Activated T-helper 2 cell treated with anti-CD3 and anti-CD28 coated beads, Interferon-gamma antibody, Interleukin-2, Interleukin-4, amounts not matched to agents 10 μg/mL and 5 μg/mL and 100 μg/mL, durations not matched to agents 14 hours and 24 hours and 36 hours (primary cell): ENCODE data around the gene RNPEPL1. TPM values are rescaled to one million over a fixed set of nuclear protein-coding genes. Genes with fewer than 3 reads are reported as not detected.
A peak's percentile ranks its signal among the peaks of the same experiment; 100 is the strongest.

Experiments
- DNase-seq: peaks from one replicate; pipeline ENCODE4 v3.0.0; 2021; ENCODE audit warnings: low spot score
- H3K27ac Mint-ChIP-seq: one replicate; pipeline ENCODE4 v1.8.0; 2021; ENCODE audit warnings: mixed read lengths
- H3K27me3 Mint-ChIP-seq: one replicate; pipeline ENCODE4 v1.8.0; 2021; ENCODE audit warnings: low read depth, mixed read lengths
- H3K36me3 Mint-ChIP-seq: one replicate; pipeline ENCODE4 v1.8.0; 2021; ENCODE audit warnings: low read depth, mixed read lengths
- H3K4me1 Mint-ChIP-seq: one replicate; pipeline ENCODE4 v1.8.0; 2021; ENCODE audit warnings: low read depth, mixed read lengths
- H3K4me3 Mint-ChIP-seq: one replicate; pipeline ENCODE4 v1.8.0; 2021; ENCODE audit warnings: low read depth, mild to moderate bottlenecking, moderate library complexity, mixed read lengths
- H3K9me3 Mint-ChIP-seq: one replicate; pipeline ENCODE4 v1.8.0; 2021; ENCODE audit warnings: mixed read lengths
- intact Hi-C: fragments of 100-400 bp; cut with micrococcal nuclease; formaldehyde crosslinking; loops from one replicate; pipeline ENCODE4 v1.15.1; 2023
- total RNA-seq: library from RNA; stranded (reverse); gene quantifications from 2 replicates; pipeline ENCODE4 v1.2.3, GENCODE V29; 2022

Gene RNPEPL1
- total RNA-seq, 1 donor from 2014 or later = 71.3 TPM

GRCh38 chr2:240586919-240587800 is 18.9 kb downstream of the RNPEPL1 start:
- intact Hi-C loops = loop anchor here (1.0 to 2.0 kb wide), 4 partner anchors 22 to 562 kb away; partner anchors contain the start of gene PASK
- Mint-ChIP-seq H3K27me3 (no peaks in the 10 kb centered on the region), H3K27ac (peak overlapping the region; percentile 34), H3K36me3 (peaks cover 21% of the 10 kb centered on the region), H3K9me3 (no peaks in the 10 kb centered on the region), H3K4me3 (peak overlapping the region; percentile 92), H3K4me1 (peaks cover 27% of the 10 kb centered on the region)
- DNase-seq = peak; percentile 58

DNA sequence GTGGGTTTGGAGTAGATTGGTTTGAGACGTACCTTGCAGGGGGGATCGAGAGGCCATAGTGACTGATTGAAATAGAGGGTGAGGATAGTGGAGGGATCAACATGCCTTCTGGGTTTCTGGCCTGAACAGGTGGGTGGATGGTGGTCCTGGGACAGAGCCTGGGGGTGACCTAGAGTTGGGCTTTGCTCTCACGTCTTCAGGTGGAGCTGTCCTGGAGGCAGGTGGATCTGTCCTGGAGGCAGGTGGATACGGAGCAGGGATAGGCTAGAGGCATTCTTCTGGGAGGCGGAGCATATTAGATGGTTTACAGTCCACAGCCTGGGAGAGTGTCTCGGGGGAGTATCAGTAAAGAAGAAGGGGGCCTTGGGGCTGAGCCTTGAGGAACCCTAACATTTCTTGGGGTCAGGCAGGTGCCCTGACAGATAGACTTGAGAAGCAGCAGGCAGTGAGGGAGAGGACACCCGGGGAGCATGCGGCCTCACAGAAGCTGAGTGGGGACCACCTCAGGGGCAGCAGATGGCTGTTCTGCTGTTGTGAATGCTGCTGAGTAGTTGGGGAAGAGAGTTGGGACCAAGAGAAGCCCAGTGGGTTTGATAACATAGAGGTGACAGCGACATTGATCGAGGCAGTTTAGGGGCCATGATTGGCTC is 19.8 kb downstream of the RNPEPL1 start:
- H3K9me3 Mint-ChIP-seq = no peaks in the 10 kb centered on the region
- intact Hi-C loops = no loop called here
- no peak for DNase-seq
- peaks cover 26% of the 10 kb centered on the region for H3K36me3 Mint-ChIP-seq
- H3K27me3 Mint-ChIP-seq = no peaks in the 10 kb centered on the region
- peak overlapping the region; percentile 34 for H3K27ac Mint-ChIP-seq
- peaks cover 27% of the 10 kb centered on the region for H3K4me1 Mint-ChIP-seq
- peak overlapping the region; percentile 92 for H3K4me3 Mint-ChIP-seq

GRCh38 chr2:240588669-240589068 is 20.4 kb downstream of the RNPEPL1 start:
- Mint-ChIP-seq H3K4me3 (peak overlapping the region; percentile 92), H3K36me3 (peaks cover 26% of the 10 kb centered on the region), H3K27ac (no peak overlapping the region), H3K4me1 (peaks cover 27% of the 10 kb centered on the region), H3K9me3 (no peaks in the 10 kb centered on the region), H3K27me3 (no peaks in the 10 kb centered on the region)
- DNase-seq = no peak
- intact Hi-C loops = no loop called here

DNA sequence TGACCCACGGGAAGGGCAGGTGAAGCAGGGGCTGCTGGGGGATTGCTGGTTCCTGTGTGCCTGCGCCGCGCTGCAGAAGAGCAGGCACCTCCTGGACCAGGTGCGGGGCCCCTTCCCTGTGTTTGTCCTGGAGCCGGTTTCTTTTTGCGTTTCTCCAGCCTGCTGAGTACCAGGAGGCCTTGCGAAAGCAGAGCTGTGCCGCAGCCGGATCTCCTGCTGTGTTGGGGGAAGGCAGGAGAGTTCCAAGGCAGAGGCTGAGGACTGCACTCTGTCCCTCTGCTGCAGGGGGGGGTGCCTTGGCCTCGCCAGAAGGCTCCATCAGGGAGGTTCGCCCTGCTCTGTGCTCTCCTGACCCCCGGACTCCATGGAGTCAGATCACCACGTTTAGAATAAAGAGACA is 21.1 kb downstream of the RNPEPL1 start:
- intact Hi-C loops = no loop called here
- DNase-seq = no peak
- H3K4me1 Mint-ChIP-seq = peaks cover 25% of the 10 kb centered on the region
- no peaks in the 10 kb centered on the region for H3K27me3 Mint-ChIP-seq
- H3K36me3 Mint-ChIP-seq = peaks cover 26% of the 10 kb centered on the region
- H3K27ac Mint-ChIP-seq = no peak overlapping the region
- no peak overlapping the region for H3K4me3 Mint-ChIP-seq
- H3K9me3 Mint-ChIP-seq = no peaks in the 10 kb centered on the region

DNA sequence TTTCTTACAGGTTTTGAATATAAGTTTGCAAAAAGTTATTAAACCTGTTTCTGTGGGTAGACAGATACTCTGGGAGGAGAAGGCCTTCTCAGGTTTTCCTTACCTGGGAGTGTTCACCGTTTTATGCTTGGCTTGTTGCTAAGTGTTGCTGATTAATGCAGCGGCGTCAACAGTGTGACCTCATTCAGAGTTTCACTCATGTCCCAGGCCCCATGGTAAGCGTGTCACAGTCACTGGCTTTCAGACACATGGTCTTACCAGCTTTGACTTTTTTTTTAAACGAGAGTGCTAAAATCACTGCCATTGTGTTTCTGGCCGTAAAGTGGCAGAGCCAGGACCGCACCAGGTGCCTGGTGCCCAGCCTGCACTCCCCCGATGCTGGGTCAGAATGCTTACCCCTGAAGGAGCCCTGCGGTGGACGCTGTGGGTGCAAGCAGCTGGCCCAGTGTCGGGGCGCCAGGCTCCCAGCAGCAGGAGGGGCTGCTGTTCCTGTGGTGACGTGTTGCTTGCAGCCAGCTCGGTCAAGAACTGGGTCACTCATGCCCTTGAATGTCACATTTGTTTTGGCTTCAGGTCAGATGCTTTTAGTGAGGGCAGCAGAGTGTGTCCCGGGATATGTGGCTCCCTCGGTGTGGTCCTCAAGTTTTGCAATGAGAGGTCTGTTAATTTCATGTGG is 21.7 kb downstream of the RNPEPL1 start:
- no peak for DNase-seq
- Mint-ChIP-seq H3K27ac (no peak overlapping the region), H3K27me3 (no peaks in the 10 kb centered on the region), H3K9me3 (no peaks in the 10 kb centered on the region), H3K4me1 (peaks cover 19% of the 10 kb centered on the region), H3K4me3 (no peak overlapping the region), H3K36me3 (peaks cover 26% of the 10 kb centered on the region)
- intact Hi-C loops = no loop called here

DNA sequence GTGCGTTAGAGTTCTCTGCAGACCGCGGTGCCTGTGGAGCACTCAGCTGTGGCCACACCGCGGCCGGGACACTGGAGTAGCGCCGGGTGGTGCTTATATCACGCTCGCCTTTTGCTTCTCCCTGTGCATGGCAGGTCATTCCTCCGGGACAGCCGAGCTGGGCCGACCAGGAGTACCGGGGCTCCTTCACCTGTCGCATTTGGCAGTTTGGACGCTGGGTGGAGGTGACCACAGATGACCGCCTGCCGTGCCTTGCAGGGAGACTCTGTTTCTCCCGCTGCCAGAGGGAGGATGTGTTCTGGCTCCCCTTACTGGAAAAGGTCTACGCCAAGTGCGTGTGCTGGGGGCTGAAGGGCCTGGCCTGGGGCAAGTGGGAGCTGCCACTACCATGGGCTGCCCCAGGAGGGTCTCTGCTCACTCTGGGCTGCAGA is 22.4 kb downstream of the RNPEPL1 start:
- peaks cover 18% of the 10 kb centered on the region for H3K4me1 Mint-ChIP-seq
- H3K36me3 Mint-ChIP-seq = peaks cover 28% of the 10 kb centered on the region
- no peaks in the 10 kb centered on the region for H3K9me3 Mint-ChIP-seq
- intact Hi-C loops = no loop called here
- H3K27ac Mint-ChIP-seq = no peak overlapping the region
- H3K27me3 Mint-ChIP-seq = no peaks in the 10 kb centered on the region
- no peak for DNase-seq
- no peak overlapping the region for H3K4me3 Mint-ChIP-seq

DNA sequence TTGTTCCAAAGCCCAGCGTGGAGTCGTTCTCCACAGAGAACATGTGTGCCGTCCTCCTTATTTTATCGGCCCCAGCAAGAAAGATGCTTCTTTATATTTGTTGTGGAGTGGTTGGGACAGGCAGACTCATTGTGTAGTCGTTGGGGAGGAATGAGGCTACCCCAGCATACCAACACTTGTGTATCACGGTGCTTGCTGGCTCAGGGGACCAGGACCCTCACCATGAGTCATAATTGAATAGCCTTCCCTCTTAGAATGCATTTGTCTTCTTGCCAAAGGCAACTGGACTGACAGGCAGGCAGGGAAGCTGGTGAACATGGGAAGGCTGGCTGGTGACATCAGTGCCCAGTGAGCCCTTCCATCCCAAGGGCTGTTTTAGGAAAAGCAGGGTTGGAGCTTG is 22.9 kb downstream of the RNPEPL1 start:
- Mint-ChIP-seq H3K9me3 (no peaks in the 10 kb centered on the region), H3K4me3 (no peak overlapping the region), H3K27ac (no peak overlapping the region), H3K27me3 (no peaks in the 10 kb centered on the region), H3K4me1 (peaks cover 18% of the 10 kb centered on the region), H3K36me3 (peaks cover 28% of the 10 kb centered on the region)
- intact Hi-C loops = no loop called here
- DNase-seq = no peak

DNA sequence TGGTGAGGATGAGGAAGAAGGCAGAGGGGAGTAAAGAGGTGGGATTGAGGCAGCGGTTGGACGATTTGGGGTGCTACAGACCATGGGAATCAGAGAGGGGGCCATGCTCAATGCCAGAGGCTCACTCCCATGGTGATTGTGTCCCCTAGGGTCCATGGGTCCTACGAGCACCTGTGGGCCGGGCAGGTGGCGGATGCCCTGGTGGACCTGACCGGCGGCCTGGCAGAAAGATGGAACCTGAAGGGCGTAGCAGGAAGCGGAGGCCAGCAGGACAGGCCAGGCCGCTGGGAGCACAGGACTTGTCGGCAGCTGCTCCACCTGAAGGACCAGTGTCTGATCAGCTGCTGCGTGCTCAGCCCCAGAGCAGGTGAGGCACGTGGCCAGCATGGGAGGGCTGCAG is 23.5 kb downstream of the RNPEPL1 start:
- Mint-ChIP-seq H3K27ac (no peak overlapping the region), H3K36me3 (peaks cover 28% of the 10 kb centered on the region), H3K27me3 (no peaks in the 10 kb centered on the region), H3K4me1 (peaks cover 18% of the 10 kb centered on the region), H3K9me3 (no peaks in the 10 kb centered on the region), H3K4me3 (no peak overlapping the region)
- intact Hi-C loops = no loop called here
- DNase-seq = no peak

- peaks cover 10% of the 10 kb centered on the region for H3K4me1 Mint-ChIP-seq
- intact Hi-C loops = no loop called here
Observed at GRCh38 chr2:240593026-240593702, 24.9 kb downstream of the RNPEPL1 start.

GRCh38 chr2:240593703-240594451 is 25.6 kb downstream of the RNPEPL1 start:
- Mint-ChIP-seq H3K36me3 (peaks cover 27% of the 10 kb centered on the region), H3K27me3 (no peaks in the 10 kb centered on the region), H3K4me1 (peaks cover 3% of the 10 kb centered on the region), H3K27ac (no peak overlapping the region), H3K9me3 (no peaks in the 10 kb centered on the region), H3K4me3 (no peak overlapping the region)
- no peak for DNase-seq
- intact Hi-C loops = no loop called here

More at GRCh38 chr2:240593026-240593702, 24.9 kb downstream of the RNPEPL1 start:
- Mint-ChIP-seq H3K27me3 (no peaks in the 10 kb centered on the region), H3K4me3 (no peak overlapping the region), H3K36me3 (peaks cover 28% of the 10 kb centered on the region), H3K27ac (no peak overlapping the region), H3K9me3 (no peaks in the 10 kb centered on the region)
- no peak for DNase-seq

DNA sequence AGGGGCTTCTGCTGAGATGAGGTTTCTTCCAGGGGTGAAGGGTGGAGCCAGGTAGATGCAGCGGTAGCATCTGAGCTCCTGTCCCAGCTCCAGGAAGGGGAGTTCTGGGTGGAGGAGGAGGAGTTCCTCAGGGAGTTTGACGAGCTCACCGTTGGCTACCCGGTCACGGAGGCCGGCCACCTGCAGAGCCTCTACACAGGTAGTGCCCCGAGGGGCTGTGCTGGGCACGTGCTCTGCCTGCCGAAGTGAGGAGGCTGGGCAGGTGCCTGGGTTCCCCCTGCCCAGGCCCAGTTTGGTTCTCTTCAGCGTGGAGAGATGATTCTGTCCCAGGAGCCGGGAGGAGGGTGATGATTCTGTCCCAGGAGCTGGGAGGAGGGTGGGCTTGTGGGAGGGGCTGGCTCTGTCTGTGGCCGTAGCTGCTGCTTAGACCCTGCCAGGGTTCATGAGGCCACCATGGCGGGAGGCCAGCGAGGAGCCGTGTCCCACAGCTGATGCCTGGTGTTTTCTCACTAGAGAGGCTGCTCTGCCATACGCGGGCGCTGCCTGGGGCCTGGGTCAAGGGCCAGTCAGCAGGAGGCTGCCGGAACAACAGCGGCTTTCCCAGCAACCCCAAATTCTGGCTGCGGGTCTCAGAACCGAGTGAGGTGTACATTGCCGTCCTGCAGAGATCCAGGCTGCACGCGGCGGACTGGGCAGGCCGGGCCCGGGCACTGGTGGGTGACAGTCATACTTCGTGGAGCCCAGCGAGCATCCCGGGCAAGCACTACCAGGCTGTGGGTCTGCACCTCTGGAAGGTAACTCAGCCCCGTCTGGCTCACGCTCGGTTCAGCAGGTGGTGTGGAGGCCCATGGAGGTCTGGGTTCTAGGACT is 26.5 kb downstream of the RNPEPL1 start:
- no peak for DNase-seq
- Mint-ChIP-seq H3K9me3 (no peaks in the 10 kb centered on the region), H3K4me1 (no peaks in the 10 kb centered on the region), H3K27ac (no peak overlapping the region), H3K27me3 (no peaks in the 10 kb centered on the region), H3K4me3 (no peak overlapping the region), H3K36me3 (peaks cover 21% of the 10 kb centered on the region)
- intact Hi-C loops = no loop called here
